Suprapubic skin (tissue), 4 donors: ENCODE data around the gene C12orf56. TPM values are rescaled to one million over a fixed set of nuclear protein-coding genes. Genes with fewer than 3 reads are reported as not detected.

Experiments
- DNase-seq, 2 donors: peaks; one replicate each; pipeline ENCODE4 v3.0.0-alpha.2; 2019; ENCODE audit warnings: low spot score in 2 of 2
- H3K27ac ChIP-seq: fragments of 200-600 bp; sonication (generic); one replicate; pipeline ENCODE4 v1.5.1; 2019
- H3K27me3 ChIP-seq: fragments of 200-600 bp; sonication (generic); one replicate; pipeline ENCODE4 v1.5.1; 2019
- H3K36me3 ChIP-seq: fragments of 200-600 bp; sonication (generic); one replicate; pipeline ENCODE4 v1.5.1; 2019
- H3K4me1 ChIP-seq: fragments of 200-600 bp; sonication (generic); one replicate; pipeline ENCODE4 v1.5.1; 2019
- H3K4me3 ChIP-seq: fragments of 200-600 bp; sonication (generic); one replicate; pipeline ENCODE4 v1.5.1; 2019; ENCODE audit warnings: mild to moderate bottlenecking
- H3K9me3 ChIP-seq: fragments of 200-600 bp; sonication (generic); one replicate; pipeline ENCODE4 v1.5.1; 2019
- CTCF ChIP-seq, 2 donors: fragments of 200-600 bp in 1 of 2; fragments of 450-650 bp in 1 of 2; sonication (generic) in 1 of 2; IDR thresholded peaks; one replicate each; pipeline ENCODE4 v1.5.1; 2016 to 2019; ENCODE audit warnings: antibody characterized with exemption in 2 of 2, mild to moderate bottlenecking in 1 of 2, moderate library complexity in 1 of 2
- EP300 ChIP-seq: sonication (generic); formaldehyde crosslinking; IDR thresholded peaks from one replicate; pipeline ENCODE4 v1.6.1; 2017; ENCODE audit warnings: antibody characterized with exemption
- POLR2A ChIP-seq, 2 donors: fragments of 450-650 bp; IDR thresholded peaks; one replicate each; pipeline ENCODE4 v1.6.1; 2017; ENCODE audit warnings: antibody characterized with exemption in 2 of 2, mild to moderate bottlenecking in 2 of 2, moderate library complexity in 2 of 2
- POLR2AphosphoS5 ChIP-seq, 3 donors: sonication (generic); formaldehyde crosslinking; IDR thresholded peaks; one replicate each; pipeline ENCODE4 v1.6.1; 2017; ENCODE audit warnings: antibody characterized with exemption in 3 of 3
- WGBS: methylation state at CpG from one replicate; pipeline ENCODE4 v1.1.5; 2018; 5-methylcytosine and 5-hydroxymethylcytosine counted together
- total RNA-seq, 4 donors: library from RNA; depleted of rRNA; stranded (reverse); fragments of >200 nt; gene quantifications; one replicate each; pipeline ENCODE4 v1.1.0, GENCODE V29; 2016

Gene C12orf56
- total RNA-seq, 4 donors from 2014 or later = 1.2 to 2.4 (median 1.9) TPM

GRCh38 chr12:64229240-64229639 lies 161.3 kb downstream of the C12orf56 start:
- no peak for TF ChIP-seq POLR2A (IDR thresholded peaks at IDR 0.05)
- no peaks in the 10 kb centered on the region for H3K9me3 ChIP-seq
- no peak overlapping the region for H3K27ac ChIP-seq
- H3K4me3 ChIP-seq = no peak overlapping the region
- DNase-seq = no peak
- H3K4me1 ChIP-seq = no peaks in the 10 kb centered on the region
- H3K36me3 ChIP-seq = no peaks in the 10 kb centered on the region
- WGBS = 71% methylated on average over 4 of the region's 4 CpGs
- H3K27me3 ChIP-seq = no peaks in the 10 kb centered on the region

GRCh38 chr12:64225626-64226025 lies 164.9 kb downstream of the C12orf56 start:
- no peak overlapping the region for H3K27ac ChIP-seq
- no peaks in the 10 kb centered on the region for H3K36me3 ChIP-seq
- no peak for DNase-seq
- WGBS = 48% methylated on average over 2 of the region's 2 CpGs
- H3K4me3 ChIP-seq = no peak overlapping the region
- peaks cover 13% of the 10 kb centered on the region for H3K4me1 ChIP-seq
- no peaks in the 10 kb centered on the region for H3K9me3 ChIP-seq
- no peaks in the 10 kb centered on the region for H3K27me3 ChIP-seq
- no peak for TF ChIP-seq EP300

- TF ChIP-seq POLR2AphosphoS5 (IDR thresholded peaks at IDR 0.05) (peak; percentile 94 to 97 (median 94)), EP300 (no peak), CTCF (IDR thresholded peaks at IDR 0.05) (no peak), POLR2A (IDR thresholded peaks at IDR 0.05) (peak; percentile 56 to 95)
- peak; percentile 95 to 96 for DNase-seq
- Histone ChIP-seq H3K36me3 (no peaks in the 10 kb centered on the region), H3K27ac (peak within 1 kb of the TSS; percentile 96), H3K27me3 (no peaks in the 10 kb centered on the region), H3K4me1 (peaks cover 15% of the 10 kb centered on the region), H3K4me3 (peak within 1 kb of the TSS; percentile 70), H3K9me3 (no peaks in the 10 kb centered on the region)
- 0% methylated on average over 29 of the region's 56 CpGs for WGBS
These were observed 168.4 kb downstream of the C12orf56 start, which contains the start of gene KICS2 for GRCh38 chr12:64222009-64222765. Gene KICS2 (minus strand): TSS chr12:64222296. CDS start chr12:64222237, 59 bp downstream.

GRCh38 chr12:64221651-64222008 lies 168.9 kb downstream of the C12orf56 start:
- Histone ChIP-seq H3K9me3 (no peaks in the 10 kb centered on the region), H3K27ac (peak overlapping the region; percentile 96), H3K4me3 (peak overlapping the region; percentile 70), H3K4me1 (peaks cover 15% of the 10 kb centered on the region), H3K36me3 (no peaks in the 10 kb centered on the region), H3K27me3 (no peaks in the 10 kb centered on the region)
- TF ChIP-seq POLR2AphosphoS5 (IDR thresholded peaks at IDR 0.05) (no peak), CTCF (IDR thresholded peaks at IDR 0.05) (no peak)
- DNase-seq = peak; percentile 93 to 95
- 0% methylated on average over 13 of the region's 16 CpGs for WGBS

GRCh38 chr12:64220046-64220445 lies 170.5 kb downstream of the C12orf56 start:
- WGBS = 100% methylated on average over 3 of the region's 3 CpGs
- H3K4me1 ChIP-seq = peaks cover 15% of the 10 kb centered on the region
- H3K27ac ChIP-seq = no peak overlapping the region
- H3K9me3 ChIP-seq = no peaks in the 10 kb centered on the region
- no peaks in the 10 kb centered on the region for H3K36me3 ChIP-seq
- no peak for DNase-seq
- H3K4me3 ChIP-seq = no peak overlapping the region
- no peaks in the 10 kb centered on the region for H3K27me3 ChIP-seq
- TF ChIP-seq CTCF (IDR thresholded peaks at IDR 0.05) = no peak
- no peak for TF ChIP-seq POLR2A (IDR thresholded peaks at IDR 0.05)
- no peak for TF ChIP-seq POLR2AphosphoS5 (IDR thresholded peaks at IDR 0.05)
- TF ChIP-seq EP300 = no peak

GRCh38 chr12:64219145-64219544 lies 171.4 kb downstream of the C12orf56 start:
- 59% methylated on average over 2 of the region's 2 CpGs for WGBS
- Histone ChIP-seq H3K4me3 (no peak overlapping the region), H3K4me1 (peaks cover 15% of the 10 kb centered on the region), H3K27me3 (no peaks in the 10 kb centered on the region), H3K9me3 (no peaks in the 10 kb centered on the region), H3K27ac (no peak overlapping the region), H3K36me3 (no peaks in the 10 kb centered on the region)
- no peak for DNase-seq
- no peak for TF ChIP-seq POLR2AphosphoS5 (IDR thresholded peaks at IDR 0.05)
- no peak for TF ChIP-seq EP300
- no peak for TF ChIP-seq CTCF (IDR thresholded peaks at IDR 0.05)
- no peak for TF ChIP-seq POLR2A (IDR thresholded peaks at IDR 0.05)
